Adipocyte (in vitro differentiated cells): Measurements from ENCODE around the gene ANKHD1.
A peak's percentile ranks its signal among the peaks of the same experiment; 100 is the strongest.

Experiments used
- DNase-seq: peaks from one replicate; pipeline ENCODE4 v3.0.0-alpha.2; 2015; ENCODE audit warnings: low read depth
- H3K27me3 ChIP-seq: replicated peaks from 2 replicates; pipeline ENCODE4 v1.7.0; 2013; ENCODE audit warnings: mild to moderate bottlenecking, low read length, moderate library complexity; ENCODE audit not compliant: control insufficient read depth, insufficient read depth
- H3K36me3 ChIP-seq: 2 replicates; pipeline ENCODE4 v1.7.0; 2013; ENCODE audit warnings: low read length, mild to moderate bottlenecking, moderate library complexity; ENCODE audit not compliant: control insufficient read depth, insufficient read depth, severe bottlenecking
- H3K4me1 ChIP-seq: 2 replicates; pipeline ENCODE4 v1.7.0; 2013; ENCODE audit warnings: mild to moderate bottlenecking, low read length, moderate library complexity; ENCODE audit not compliant: control insufficient read depth, insufficient read depth
- H3K4me3 ChIP-seq: 2 replicates; pipeline ENCODE4 v1.7.0; 2013; ENCODE audit warnings: mild to moderate bottlenecking, low read length, moderate library complexity
- H3K9ac ChIP-seq: 2 replicates; pipeline ENCODE4 v1.7.0; 2013; ENCODE audit warnings: mild to moderate bottlenecking, low read length, moderate library complexity
- H3K9me3 ChIP-seq: 2 replicates; pipeline ENCODE4 v1.7.0; 2013; ENCODE audit warnings: mild to moderate bottlenecking, low read length, moderate library complexity; ENCODE audit not compliant: control insufficient read depth

The ANKHD1 gene, protein sequence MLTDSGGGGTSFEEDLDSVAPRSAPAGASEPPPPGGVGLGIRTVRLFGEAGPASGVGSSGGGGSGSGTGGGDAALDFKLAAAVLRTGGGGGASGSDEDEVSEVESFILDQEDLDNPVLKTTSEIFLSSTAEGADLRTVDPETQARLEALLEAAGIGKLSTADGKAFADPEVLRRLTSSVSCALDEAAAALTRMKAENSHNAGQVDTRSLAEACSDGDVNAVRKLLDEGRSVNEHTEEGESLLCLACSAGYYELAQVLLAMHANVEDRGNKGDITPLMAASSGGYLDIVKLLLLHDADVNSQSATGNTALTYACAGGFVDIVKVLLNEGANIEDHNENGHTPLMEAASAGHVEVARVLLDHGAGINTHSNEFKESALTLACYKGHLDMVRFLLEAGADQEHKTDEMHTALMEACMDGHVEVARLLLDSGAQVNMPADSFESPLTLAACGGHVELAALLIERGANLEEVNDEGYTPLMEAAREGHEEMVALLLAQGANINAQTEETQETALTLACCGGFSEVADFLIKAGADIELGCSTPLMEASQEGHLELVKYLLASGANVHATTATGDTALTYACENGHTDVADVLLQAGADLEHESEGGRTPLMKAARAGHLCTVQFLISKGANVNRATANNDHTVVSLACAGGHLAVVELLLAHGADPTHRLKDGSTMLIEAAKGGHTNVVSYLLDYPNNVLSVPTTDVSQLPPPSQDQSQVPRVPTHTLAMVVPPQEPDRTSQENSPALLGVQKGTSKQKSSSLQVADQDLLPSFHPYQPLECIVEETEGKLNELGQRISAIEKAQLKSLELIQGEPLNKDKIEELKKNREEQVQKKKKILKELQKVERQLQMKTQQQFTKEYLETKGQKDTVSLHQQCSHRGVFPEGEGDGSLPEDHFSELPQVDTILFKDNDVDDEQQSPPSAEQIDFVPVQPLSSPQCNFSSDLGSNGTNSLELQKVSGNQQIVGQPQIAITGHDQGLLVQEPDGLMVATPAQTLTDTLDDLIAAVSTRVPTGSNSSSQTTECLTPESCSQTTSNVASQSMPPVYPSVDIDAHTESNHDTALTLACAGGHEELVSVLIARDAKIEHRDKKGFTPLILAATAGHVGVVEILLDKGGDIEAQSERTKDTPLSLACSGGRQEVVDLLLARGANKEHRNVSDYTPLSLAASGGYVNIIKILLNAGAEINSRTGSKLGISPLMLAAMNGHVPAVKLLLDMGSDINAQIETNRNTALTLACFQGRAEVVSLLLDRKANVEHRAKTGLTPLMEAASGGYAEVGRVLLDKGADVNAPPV (N-terminal part only)

DNA sequence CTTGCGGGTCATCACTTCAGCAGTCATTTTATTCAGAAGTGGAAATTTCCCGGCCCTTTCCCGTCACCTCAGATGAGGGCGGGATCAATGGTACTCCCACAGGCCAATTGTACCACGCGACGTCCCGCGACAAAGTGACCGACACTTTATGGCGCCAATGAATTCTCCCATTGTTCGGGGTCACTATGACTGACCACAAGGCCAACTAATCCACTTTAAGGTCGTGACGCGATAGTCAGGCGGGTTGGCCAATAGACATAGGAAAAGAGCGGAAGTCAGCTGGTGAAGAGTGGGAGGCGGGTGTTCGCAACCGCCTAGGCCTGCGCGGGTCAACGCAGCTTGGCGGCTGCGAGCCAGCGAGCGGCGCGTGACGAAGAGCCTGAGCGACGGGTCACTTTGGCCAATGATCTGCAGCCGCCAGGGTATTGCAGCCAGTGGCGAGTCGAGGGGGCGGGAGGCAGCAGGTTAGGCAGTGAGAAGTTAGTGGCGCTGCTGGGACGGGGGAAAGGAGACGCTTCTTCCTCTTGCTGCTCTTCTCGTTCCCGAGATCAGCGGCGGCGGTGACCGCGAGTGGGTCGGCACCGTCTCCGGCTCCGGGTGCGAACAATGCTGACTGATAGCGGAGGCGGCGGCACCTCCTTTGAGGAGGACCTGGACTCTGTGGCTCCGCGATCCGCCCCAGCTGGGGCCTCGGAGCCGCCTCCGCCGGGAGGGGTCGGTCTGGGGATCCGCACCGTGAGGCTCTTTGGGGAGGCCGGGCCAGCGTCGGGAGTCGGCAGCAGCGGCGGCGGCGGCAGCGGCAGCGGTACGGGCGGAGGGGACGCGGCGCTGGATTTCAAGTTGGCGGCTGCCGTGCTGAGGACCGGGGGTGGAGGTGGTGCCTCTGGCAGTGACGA, at the start of gene ANKHD1:
Gene ANKHD1, plus strand, starts transcription at position 472 of the 896 bp plus-strand sequence. Its CDS starts 135 bp downstream, at position 607.
- Histone ChIP-seq H3K4me3 (peak within 1 kb of the TSS; percentile 95), H3K36me3 (peaks cover 3% of the 10 kb centered on the region), H3K9ac (peak within 1 kb of the TSS; percentile 98), H3K4me1 (peaks cover 30% of the 10 kb centered on the region), H3K9me3 (no peaks in the 10 kb centered on the region), H3K27me3 (no peaks in the 10 kb centered on the region)
- peak; percentile 100 for DNase-seq

DNA sequence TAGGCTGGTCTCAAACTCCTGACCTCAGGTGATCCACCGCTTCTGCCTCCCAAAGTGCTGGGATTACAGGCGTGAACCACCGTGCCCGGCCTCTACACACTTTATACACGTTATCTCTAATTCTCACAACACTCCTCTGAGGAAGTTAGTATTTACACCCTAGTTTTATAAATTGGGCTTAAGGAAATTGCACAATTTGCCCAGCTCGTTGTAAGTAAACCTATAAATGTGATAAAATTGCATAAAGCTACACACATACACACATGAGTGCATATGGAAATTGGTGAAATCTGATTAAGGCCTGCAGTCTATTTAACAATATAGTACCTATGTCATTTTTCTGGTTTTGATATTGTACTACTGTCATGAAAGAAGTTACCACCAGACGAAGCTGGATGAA, 46.1 kb upstream of the ANKHD1 start:
- Histone ChIP-seq H3K9ac (no peak overlapping the region), H3K9me3 (no peaks in the 10 kb centered on the region), H3K4me3 (no peak overlapping the region), H3K36me3 (no peaks in the 10 kb centered on the region), H3K27me3 (no peaks in the 10 kb centered on the region), H3K4me1 (no peaks in the 10 kb centered on the region)
- DNase-seq, result no peak

DNA sequence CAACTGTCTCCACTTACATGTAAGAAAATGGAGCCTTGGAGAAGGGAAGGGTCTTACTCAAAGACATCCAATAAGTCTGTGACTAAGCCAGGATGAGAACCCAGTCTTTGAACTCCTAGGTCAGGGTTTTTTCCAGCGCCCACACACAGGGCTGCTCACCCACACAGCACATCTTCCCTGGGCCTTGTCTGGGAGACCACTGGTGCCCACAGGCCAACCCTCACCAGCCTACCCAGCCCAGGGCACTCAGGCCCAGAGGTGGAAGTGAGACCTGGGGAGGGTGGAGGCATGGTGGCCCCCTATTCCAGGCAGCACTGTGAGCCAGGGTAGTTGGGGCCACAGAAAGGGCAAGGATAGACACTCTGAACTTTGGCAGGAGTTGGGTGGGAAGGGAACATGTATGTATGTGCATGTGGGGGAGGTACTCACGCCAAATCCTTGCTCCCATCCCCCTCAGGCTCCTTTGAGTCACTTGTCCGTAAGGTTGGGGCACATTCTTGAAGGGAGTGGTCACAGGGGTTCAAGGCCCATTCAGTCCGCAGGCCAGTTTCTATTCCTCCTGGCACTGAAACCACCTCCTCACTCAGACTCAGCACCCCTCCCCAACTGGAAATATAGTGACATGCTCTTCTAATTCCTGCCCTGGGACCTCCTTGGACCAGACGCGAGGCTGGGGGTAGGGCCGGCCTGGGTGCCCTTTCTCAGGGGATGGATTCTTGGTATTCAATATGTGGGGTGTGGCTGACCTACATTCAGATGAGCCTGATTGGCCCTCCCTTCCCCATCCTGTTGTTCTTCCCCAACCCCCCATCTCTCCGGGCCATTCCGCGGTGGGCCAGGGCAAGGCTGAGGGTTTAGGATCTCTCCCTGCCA, 44.5 kb upstream of the ANKHD1 start:
- DNase-seq, result no peak
- H3K27me3 ChIP-seq, result no peaks in the 10 kb centered on the region
- H3K36me3 ChIP-seq, result no peaks in the 10 kb centered on the region
- H3K9ac ChIP-seq, result no peak overlapping the region
- H3K9me3 ChIP-seq, result no peaks in the 10 kb centered on the region
- no peak overlapping the region for H3K4me3 ChIP-seq
- H3K4me1 ChIP-seq, result no peaks in the 10 kb centered on the region

DNA sequence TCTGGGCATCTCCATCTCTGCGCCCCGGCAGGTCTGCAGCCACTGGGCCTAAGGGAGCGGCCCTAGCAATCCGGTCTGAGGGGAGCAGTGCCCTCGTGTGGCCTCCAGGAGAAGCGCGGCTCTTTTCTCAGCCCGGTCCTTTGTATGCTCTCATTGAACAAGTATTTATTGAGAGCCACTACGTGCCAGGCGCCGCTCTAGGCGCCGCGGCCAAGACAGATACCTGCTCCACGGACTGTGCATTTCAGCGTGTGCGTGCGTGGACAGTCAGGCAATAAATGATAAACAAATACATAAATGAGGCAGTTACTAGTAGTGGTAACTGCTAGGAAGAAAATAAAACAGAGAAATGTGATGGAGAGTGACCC, 43.9 kb upstream of the ANKHD1 start:
- Histone ChIP-seq H3K4me3 (peak overlapping the region; percentile 61), H3K9me3 (no peaks in the 10 kb centered on the region), H3K4me1 (no peaks in the 10 kb centered on the region), H3K27me3 (no peaks in the 10 kb centered on the region), H3K9ac (no peak overlapping the region), H3K36me3 (no peaks in the 10 kb centered on the region)
- peak; percentile 96 for DNase-seq

DNA sequence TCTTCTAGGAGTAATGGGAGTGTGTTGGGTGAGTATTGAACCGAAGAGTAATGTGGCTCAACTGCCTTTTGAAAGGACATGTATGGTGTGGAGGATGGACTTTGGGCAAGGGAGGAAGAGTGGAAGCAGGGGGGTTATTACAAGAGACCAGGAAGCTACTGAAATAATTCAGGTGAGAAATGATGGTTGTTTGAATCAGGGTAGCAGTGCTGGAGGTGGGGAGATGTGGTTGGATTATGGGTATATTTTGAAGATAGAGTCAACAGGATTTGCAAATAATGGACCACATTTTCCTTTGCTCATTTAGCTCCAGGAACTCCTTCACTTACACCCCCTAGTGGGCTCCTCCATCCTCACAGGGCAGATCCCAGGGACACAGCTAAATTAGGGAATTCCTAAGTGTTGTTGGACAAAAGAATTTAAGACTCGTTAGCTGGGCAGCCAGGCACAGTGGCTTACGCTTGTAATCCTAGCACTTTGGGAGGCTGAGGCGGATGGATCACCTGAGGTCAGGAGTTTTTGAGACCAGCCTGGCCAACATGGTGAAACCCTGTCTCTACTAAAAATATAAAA, 42.8 kb upstream of the ANKHD1 start:
- no peaks in the 10 kb centered on the region for H3K9me3 ChIP-seq
- H3K36me3 ChIP-seq, result no peaks in the 10 kb centered on the region
- H3K27me3 ChIP-seq, result no peaks in the 10 kb centered on the region
- H3K4me3 ChIP-seq, result no peak overlapping the region
- DNase-seq, result peak; percentile 68
- H3K4me1 ChIP-seq, result peaks cover 4% of the 10 kb centered on the region
- no peak overlapping the region for H3K9ac ChIP-seq

DNA sequence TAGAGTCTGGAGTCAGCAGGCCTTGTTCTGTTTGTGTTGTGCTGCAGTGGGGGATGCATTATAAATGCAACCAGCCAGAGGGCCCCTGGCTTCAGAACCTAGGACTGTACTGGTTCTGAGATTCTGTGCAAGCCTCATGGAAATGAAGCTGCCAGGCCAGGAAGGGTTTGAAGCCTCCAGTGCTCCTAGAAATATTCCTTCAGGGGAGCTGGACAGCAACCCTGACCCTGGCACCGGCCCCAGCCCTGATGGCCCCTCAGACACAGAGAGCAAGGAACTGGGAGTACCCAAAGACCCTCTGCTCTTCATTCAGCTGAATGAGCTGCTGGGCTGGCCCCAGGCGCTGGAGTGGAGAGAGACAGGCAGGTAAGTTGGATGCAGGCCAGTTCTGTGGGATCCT, 41.5 kb upstream of the ANKHD1 start, which contains the start of gene SLC4A9:
Gene SLC4A9, plus strand, starts transcription at position 94 of the 400 bp plus-strand sequence. Its CDS starts 43 bp downstream, at position 137.
- Histone ChIP-seq H3K36me3 (no peaks in the 10 kb centered on the region), H3K9me3 (no peaks in the 10 kb centered on the region), H3K9ac (no peak within 1 kb of the TSS), H3K27me3 (peaks cover 4% of the 10 kb centered on the region), H3K4me3 (no peak within 1 kb of the TSS), H3K4me1 (peaks cover 4% of the 10 kb centered on the region)
- no peak for DNase-seq

DNA sequence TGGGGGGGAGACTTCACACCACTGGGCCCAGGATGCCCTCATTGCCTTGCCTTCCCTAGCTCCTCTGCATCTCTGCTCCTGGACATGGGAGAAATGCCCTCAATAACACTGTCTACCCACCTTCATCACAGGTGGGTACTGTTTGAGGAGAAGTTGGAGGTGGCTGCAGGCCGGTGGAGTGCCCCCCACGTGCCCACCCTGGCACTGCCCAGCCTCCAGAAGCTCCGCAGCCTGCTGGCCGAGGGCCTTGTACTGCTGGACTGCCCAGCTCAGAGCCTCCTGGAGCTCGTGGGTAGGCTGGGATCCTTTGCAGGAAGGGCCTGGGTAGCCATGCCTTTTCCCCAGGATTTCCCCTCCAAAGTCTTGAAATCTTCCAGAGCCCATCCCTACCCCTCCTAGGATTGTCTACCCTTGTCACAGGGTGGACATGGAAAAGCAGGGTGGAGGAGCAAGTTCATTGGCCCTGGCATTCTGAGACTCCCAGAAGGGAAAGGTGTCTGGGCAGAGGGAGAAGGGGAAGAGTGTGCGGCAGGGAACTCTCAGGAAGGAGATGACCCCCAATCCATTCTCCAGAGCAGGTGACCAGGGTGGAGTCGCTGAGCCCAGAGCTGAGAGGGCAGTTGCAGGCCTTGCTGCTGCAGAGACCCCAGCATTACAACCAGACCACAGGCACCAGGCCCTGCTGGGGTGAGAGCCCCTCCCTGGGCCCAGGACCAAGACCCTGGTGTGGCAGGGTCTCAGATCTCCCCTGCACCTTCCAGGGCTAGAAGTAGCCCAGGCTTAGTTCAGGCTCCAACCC, 40.8 kb upstream of the ANKHD1 start:
- Histone ChIP-seq H3K4me1 (peaks cover 4% of the 10 kb centered on the region), H3K27me3 (peaks cover 4% of the 10 kb centered on the region), H3K4me3 (no peak overlapping the region), H3K36me3 (no peaks in the 10 kb centered on the region), H3K9me3 (no peaks in the 10 kb centered on the region), H3K9ac (no peak overlapping the region)
- DNase-seq, result no peak

DNA sequence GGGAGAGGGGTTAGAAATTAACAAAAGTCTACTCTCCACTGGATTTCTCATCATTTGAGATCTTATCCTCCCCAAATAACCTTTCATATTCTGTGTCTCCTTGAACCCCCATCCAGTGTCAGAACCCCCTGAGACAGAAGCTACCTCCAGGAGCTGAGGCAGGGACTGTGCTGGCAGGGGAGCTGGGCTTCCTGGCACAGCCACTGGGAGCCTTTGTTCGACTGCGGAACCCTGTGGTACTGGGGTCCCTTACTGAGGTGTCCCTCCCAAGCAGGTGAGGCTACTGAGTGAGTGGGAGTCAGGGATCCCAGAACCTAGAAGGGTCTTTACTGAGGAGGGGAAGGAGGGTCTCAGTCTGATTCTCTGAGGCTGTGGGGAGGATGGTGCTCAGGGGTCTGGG, 39.7 kb upstream of the ANKHD1 start:
- H3K4me1 ChIP-seq, result peaks cover 4% of the 10 kb centered on the region
- H3K36me3 ChIP-seq, result no peaks in the 10 kb centered on the region
- H3K27me3 ChIP-seq, result peaks cover 4% of the 10 kb centered on the region
- DNase-seq, result no peak
- no peak overlapping the region for H3K9ac ChIP-seq
- no peaks in the 10 kb centered on the region for H3K9me3 ChIP-seq
- no peak overlapping the region for H3K4me3 ChIP-seq

DNA sequence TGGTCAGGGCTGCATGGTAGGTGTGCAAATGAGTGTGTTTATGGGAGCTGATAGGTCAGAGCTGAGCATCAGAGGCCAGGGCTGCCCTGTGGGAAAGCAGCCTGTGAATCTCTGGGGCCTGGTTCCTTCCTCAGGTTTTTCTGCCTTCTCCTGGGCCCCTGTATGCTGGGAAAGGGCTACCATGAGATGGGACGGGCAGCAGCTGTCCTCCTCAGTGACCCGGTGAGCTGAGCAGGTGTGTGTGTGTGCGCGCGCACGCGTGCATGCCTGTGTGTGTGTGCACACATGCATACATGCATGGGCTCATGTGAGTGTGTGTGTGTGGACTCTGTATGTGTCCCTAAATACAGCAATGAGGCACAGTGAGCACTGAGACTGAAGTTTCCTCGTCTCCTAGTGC, 39.3 kb upstream of the ANKHD1 start:
- H3K9ac ChIP-seq, result no peak overlapping the region
- no peaks in the 10 kb centered on the region for H3K9me3 ChIP-seq
- H3K4me1 ChIP-seq, result peaks cover 4% of the 10 kb centered on the region
- peaks cover 4% of the 10 kb centered on the region for H3K27me3 ChIP-seq
- no peak for DNase-seq
- H3K4me3 ChIP-seq, result no peak overlapping the region
- H3K36me3 ChIP-seq, result no peaks in the 10 kb centered on the region
